Thoracic aorta (tissue), 2 donors: Measurements from ENCODE around the gene MXD4. TPM values are rescaled to one million over a fixed set of nuclear protein-coding genes. Genes with fewer than 3 reads are reported as not detected.

Experiments used
- ATAC-seq: fragments of 150-250 bp; one replicate; pipeline ENCODE4 v1.8.0; 2017; ENCODE audit warnings: low read depth; ENCODE audit not compliant: insufficient number of reproducible peaks, low FRiP score
- DNase-seq: peaks from one replicate; pipeline ENCODE4 v3.0.0-alpha.2; 2020; ENCODE audit warnings: low spot score
- H3K27ac ChIP-seq, 2 donors: fragments of 200-600 bp; sonication (generic); 1 replicate in 1 of 2; 2 replicates in 1 of 2; pipeline ENCODE4 v1.5.1; 2016; ENCODE audit warnings: mild to moderate bottlenecking in 2 of 2, moderate library complexity in 2 of 2
- H3K27me3 ChIP-seq: fragments of 200-600 bp; sonication (generic); replicated peaks from 2 replicates; pipeline ENCODE4 v1.6.0; 2016; ENCODE audit warnings: mild to moderate bottlenecking; ENCODE audit not compliant: insufficient read depth
- H3K36me3 ChIP-seq: fragments of 200-600 bp; sonication (generic); one replicate; pipeline ENCODE4 v1.5.1; 2016
- H3K4me1 ChIP-seq, 2 donors: fragments of 200-600 bp; sonication (generic); 1 replicate in 1 of 2; 2 replicates in 1 of 2; pipeline versions ENCODE4 v1.5.1 to v1.6.0; 2016; ENCODE audit warnings: low read depth in 2 of 2, mild to moderate bottlenecking in 1 of 2; ENCODE audit not compliant: control insufficient read depth in 1 of 2
- H3K4me3 ChIP-seq: fragments of 200-600 bp; sonication (generic); 2 replicates; pipeline ENCODE4 v1.5.1; 2016; ENCODE audit warnings: mild to moderate bottlenecking
- H3K9me3 ChIP-seq: fragments of 200-600 bp; sonication (generic); 2 replicates; pipeline ENCODE4 v1.5.1; 2016
- total RNA-seq, 2 donors: library from RNA; depleted of rRNA; stranded (reverse); fragments of >200 nt; gene quantifications; one replicate each; pipeline versions ENCODE4 v1.1.0 to v1.2.3, GENCODE V29; 2016
- TF ChIP-seq, protein P1 (sequence below): fragments of 200-600 bp; sonication (generic); IDR thresholded peaks from one replicate; pipeline ENCODE4 v1.5.1; 2019; ENCODE audit warnings: antibody characterized with exemption

MXD4 gene
- total RNA-seq, 2 donors from 2014 or later, result 93.1 to 105 TPM

DNA sequence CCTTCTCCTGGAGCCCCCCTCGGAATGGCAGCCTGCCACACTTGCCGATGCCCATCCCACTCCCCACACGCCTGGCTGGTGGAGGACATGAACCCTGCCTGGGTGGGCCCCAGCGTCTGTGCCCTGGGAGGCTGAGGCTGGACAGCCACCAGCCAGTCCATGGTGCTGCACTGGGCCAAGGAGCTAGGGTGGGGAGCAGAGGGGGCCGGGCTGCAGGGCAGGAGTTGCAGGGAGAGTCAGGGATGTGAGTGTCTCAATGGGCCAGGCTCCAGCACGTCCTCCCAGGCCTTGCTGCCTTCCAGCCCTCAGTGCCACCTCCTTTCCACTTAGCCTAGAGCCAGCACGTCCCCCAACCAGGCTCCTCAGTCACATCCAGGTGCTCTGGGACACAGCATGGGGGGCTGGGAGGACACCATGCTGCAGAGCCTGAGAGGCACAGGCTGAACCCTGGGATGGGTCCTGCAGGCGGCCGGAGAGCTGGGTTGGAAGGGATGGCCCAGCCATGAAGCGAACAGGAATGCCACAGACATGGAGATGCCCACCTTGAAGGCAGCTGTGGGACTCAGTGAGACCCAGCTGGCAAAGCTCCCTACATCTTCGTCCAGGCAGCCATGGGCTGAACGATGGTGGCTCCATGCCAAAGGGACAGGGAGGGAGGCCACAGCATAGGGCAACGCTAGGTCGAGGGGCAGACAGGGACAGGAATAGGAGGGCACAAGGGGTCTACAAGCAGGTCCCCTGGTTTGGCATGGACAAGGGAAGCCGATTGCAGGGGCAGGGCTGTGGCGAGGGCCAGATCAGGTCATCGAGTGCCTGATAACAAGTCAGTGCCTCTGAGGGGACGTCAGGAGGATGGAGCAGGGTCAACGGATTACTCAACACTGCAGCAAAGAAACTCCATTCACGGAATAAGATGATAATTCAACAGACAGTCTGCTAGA, 30.1 kb upstream of the MXD4 start:
- H3K27ac ChIP-seq, result no peak overlapping the region
- no peaks in the 10 kb centered on the region for H3K4me1 ChIP-seq
- DNase-seq (no peak), ATAC-seq (no peak)
- TF ChIP-seq, protein P1, sequence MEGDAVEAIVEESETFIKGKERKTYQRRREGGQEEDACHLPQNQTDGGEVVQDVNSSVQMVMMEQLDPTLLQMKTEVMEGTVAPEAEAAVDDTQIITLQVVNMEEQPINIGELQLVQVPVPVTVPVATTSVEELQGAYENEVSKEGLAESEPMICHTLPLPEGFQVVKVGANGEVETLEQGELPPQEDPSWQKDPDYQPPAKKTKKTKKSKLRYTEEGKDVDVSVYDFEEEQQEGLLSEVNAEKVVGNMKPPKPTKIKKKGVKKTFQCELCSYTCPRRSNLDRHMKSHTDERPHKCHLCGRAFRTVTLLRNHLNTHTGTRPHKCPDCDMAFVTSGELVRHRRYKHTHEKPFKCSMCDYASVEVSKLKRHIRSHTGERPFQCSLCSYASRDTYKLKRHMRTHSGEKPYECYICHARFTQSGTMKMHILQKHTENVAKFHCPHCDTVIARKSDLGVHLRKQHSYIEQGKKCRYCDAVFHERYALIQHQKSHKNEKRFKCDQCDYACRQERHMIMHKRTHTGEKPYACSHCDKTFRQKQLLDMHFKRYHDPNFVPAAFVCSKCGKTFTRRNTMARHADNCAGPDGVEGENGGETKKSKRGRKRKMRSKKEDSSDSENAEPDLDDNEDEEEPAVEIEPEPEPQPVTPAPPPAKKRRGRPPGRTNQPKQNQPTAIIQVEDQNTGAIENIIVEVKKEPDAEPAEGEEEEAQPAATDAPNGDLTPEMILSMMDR, result no peak
- no peak overlapping the region for H3K4me3 ChIP-seq
- H3K36me3 ChIP-seq, result no peaks in the 10 kb centered on the region
- no peaks in the 10 kb centered on the region for H3K27me3 ChIP-seq
- peaks cover 3% of the 10 kb centered on the region for H3K9me3 ChIP-seq

DNA sequence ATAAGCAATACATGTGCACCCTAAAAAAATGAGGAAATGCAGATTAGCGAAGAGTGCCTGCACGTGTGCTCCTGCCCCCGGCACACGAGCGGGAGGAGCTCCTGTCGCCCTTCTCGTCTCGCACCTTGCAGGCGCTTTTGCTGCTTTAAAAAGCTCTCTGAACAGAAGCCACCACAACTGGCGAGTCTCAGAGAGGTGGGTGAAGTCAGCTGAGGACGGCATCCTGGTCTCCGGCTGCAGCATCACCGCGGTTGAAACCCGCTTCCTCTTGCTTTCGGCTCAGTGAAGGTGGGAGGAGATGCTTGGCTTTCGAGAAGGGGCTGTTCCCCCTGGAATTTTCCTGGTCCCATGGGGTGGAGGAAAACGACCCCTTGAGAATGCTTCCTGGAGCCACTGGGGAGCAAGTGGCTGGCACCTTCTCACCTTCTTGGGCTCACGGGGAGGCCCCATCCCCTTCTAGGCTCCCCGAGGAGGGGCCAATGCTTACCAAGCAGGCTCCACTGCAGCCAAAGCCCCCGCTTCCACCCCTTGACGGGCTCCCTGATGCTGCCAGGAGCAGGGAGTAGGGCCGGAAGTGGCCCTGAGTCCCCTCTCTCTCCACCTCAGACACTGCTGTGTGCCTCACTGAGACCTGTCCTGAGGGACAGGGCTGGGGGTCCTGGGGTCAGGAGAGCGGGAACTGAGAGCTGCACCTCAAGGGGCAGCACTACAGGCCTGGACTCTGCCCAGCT, 29.2 kb upstream of the MXD4 start:
- ATAC-seq (no peak), DNase-seq (no peak)

DNA sequence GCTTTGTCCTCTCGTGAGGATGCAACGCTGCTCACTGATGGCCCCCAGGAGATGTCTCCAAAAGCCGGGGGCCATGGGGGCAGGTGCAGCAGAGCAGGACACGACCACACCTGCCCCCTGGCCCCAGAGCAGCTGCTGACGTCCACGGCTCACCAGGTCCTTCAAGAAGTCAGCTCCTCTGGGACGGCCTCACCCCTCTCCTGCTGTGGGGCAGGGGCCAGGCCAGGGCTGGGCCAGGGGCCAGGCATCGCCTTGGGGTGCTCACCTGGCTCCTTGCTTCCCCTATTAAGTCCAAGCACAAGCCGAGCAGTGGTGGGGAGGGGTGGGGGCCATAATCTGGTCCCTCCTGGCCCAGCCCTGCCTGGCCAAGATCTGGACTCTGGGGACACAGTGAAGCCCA, 28.6 kb upstream of the MXD4 start:
- no peak for ATAC-seq

More for the DNA sequence above, 29.2 kb upstream of the MXD4 start:
- Histone ChIP-seq H3K27me3 (no peaks in the 10 kb centered on the region), H3K27ac (no peak overlapping the region), H3K9me3 (peaks cover 3% of the 10 kb centered on the region), H3K4me3 (no peak overlapping the region), H3K36me3 (no peaks in the 10 kb centered on the region), H3K4me1 (no peaks in the 10 kb centered on the region)
- TF ChIP-seq, protein P1, result no peak

DNA sequence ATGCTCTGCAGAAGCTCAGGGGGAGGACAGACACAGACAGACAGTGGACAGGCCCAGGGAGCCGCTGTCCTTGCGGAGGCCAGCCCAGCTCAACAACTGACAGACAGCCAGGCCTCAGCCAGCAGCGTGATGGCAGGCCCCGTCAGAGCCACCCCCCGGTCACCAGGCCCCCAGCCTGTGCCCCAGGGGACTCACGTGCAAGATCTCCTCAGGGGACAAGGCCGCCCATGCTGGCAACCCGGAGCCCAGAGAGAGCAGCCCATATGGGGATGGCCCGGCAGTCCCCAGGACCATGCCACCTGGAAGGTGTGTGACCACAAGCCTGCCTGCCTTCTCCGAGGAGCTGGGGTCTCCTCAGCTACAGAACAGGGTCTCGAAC, 28.0 kb upstream of the MXD4 start:
- no peak for ATAC-seq
- Histone ChIP-seq H3K9me3 (peaks cover 3% of the 10 kb centered on the region), H3K4me1 (no peaks in the 10 kb centered on the region), H3K27ac (no peak overlapping the region), H3K36me3 (no peaks in the 10 kb centered on the region), H3K27me3 (no peaks in the 10 kb centered on the region), H3K4me3 (no peak overlapping the region)
- DNase-seq, result no peak
- TF ChIP-seq, protein P1, result no peak

More for the DNA sequence above, 28.6 kb upstream of the MXD4 start:
- Histone ChIP-seq H3K27me3 (no peaks in the 10 kb centered on the region), H3K4me3 (no peak overlapping the region), H3K4me1 (no peaks in the 10 kb centered on the region), H3K9me3 (peaks cover 3% of the 10 kb centered on the region), H3K27ac (no peak overlapping the region), H3K36me3 (no peaks in the 10 kb centered on the region)
- TF ChIP-seq, protein P1, result no peak
- no peak for DNase-seq

DNA sequence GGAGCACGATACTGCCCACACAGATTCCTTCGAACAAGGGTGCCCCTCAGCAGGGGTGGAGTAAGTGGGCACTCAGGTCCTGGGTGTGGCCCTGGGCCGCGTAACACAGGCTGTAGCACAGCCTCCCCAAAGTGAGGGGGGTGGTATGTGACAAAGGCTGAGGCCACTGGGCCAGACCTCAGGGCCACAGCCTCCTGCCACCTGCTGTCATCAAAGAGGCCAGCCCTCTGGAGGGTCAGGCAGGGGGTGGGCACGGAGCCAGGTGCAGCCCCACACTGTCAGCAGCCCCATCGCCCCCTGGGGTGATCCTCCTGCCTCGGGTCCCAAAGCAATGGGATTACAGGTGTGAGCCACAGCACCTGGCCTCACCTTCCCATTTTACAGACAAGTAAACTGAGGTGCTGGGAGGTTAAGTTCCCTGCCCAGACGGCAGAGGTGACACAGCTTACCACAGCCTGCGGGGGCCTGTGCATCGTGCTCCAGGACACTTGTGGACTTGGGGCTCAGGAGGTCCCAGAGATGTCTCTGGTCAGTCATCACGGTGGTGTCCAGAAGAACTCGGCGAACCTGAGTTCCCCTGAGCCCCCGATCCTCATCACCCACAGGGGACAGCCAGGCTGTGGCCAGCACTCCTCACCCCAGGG, 27.5 kb upstream of the MXD4 start:
- Histone ChIP-seq H3K27ac (no peak overlapping the region), H3K9me3 (peaks cover 3% of the 10 kb centered on the region), H3K4me1 (no peaks in the 10 kb centered on the region), H3K4me3 (no peak overlapping the region), H3K36me3 (no peaks in the 10 kb centered on the region), H3K27me3 (no peaks in the 10 kb centered on the region)
- DNase-seq (no peak), ATAC-seq (no peak)
- TF ChIP-seq, protein P1, result no peak
